HG03442 (cell line): ENCODE data around the gene KCTD16.

Experiments used
- ATAC-seq: cut with Tn5 transposase; IDR thresholded peaks from one replicate; pipeline ENCODE4 v1.9.1; 2021; ENCODE audit warnings: mild to moderate bottlenecking, moderate library complexity; ENCODE audit not compliant: unreplicated experiment

The KCTD16 gene

DNA sequence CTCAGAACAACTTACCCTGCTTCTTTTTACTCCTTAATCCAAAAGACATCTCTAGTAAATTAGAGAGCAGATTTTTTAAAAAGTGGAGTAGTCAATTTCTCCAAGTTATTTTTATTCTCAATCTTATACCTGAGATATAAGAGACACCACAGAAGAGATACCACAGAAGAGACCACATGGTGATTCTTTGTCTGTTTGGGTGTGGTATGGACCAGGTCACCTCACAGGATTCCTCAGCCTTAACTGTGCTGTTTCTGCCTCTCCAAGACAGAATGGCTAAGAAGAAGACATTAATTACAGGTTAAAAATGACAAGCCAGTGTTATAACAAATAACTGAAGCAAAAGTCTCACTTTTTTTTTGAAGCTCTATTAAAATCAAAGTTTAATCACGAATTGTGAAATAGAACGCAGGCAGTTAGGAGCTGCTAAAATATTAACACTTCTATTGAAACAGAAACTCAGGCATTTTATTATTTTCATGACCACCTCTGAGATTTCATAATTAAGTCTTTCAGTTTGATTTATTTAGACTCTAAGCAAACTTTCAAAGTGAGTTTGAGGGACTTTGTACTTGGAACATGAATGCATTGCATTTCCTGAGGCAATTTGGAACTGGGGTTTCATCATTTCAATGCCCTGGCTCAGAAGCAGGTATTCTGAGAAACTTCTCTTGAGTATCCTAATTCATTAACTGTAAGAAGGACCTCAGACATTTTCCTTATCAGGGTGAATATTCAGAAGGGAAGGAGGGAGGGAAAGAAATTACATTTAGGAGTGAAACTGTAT lies 280.7 kb downstream of the KCTD16 start:
- ATAC-seq: no peak

DNA sequence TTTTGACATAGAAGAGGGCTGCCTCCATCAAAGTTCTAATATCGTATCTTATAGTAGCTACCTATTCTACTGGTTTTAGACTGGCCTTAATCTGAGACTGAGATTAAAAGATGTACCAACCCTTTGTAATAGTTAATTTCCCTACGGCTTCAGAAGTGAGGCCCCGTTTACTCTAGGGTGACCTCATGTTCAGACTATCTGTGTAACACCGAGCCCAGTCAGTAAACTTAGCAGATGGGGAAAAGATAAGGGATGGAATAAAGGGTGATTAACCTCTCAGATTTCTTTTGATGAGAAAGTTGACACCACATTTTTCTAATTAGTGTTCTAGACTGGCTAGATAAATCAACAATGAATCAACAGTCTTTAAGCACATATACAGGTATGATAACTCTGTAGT lies 283.1 kb downstream of the KCTD16 start:
- no peak for ATAC-seq

DNA sequence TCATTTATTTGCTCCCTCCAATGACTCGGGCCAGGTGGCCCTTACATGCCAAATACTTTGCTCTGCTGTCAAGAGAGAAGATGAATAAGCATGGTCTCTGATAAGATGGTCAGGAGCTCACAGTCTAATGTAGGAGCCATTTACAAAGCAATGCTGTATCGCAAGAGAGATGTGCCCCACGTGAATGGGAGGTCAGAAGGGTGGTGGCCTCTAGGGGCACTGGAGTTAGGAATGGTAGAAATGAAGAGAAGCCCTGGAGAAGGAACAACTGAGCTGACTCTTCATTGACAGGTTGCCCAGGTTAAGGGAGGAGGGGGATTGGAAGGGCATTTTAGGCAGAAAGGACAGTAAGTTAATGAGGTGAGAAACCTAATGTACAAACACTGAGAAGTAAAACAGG lies 286.5 kb downstream of the KCTD16 start:
- ATAC-seq: no peak

DNA sequence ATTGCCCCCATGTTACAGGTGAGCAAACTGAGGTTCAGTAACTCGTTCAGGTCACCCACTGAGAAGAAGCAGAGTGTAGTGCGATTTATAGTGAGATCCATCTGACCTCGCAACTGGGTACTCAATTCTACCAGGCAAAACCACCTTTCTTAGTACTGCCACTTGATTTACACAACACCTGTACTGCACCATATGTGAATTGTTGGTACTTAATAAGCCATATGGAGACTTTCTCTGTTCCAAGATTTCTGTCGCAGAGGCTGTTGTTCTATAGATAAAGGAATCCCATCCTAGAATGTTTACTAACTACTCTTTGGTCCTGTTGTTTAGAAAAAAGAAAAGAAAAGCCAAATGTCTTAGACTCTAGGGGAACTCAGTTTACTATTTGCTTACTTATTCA lies 287.5 kb downstream of the KCTD16 start:
- ATAC-seq: no peak

DNA sequence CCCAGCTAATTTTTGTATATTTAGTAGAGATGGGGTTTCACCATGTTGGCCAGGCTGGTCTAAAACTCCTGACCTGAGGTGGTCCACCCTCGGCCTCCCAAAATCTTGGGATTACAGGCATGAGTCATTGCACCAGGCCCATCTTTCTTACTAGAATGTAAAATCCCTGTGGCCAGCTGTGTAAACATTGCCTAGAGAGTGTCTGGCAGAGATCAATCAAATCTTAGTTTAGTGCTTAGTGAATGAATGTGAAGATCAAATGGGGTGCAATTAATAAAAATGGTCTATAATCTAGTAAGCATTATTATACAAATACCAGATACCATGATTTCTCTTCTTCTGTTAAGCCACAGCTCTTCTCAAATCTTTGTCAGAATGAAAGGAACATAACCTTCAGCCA lies 289.9 kb downstream of the KCTD16 start:
- no peak for ATAC-seq

DNA sequence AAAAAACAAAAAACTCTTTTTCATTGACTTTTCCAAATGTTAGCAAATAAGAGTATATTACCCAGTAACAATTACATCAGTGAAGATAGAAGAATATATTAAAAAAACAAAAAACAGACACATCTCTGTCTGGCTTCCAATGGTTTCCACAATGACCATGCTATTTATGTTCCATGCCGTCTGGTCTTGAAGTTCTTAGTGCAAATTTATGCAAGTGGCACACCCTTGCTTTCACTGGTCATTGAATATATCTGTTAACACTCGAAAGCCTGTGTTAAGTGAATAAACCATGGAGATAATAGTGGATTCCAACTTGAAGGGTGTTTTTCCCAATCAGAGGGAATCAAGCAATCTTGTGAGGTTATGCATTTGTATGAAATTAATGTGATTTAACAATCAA lies 291.9 kb downstream of the KCTD16 start:
- ATAC-seq: no peak

DNA sequence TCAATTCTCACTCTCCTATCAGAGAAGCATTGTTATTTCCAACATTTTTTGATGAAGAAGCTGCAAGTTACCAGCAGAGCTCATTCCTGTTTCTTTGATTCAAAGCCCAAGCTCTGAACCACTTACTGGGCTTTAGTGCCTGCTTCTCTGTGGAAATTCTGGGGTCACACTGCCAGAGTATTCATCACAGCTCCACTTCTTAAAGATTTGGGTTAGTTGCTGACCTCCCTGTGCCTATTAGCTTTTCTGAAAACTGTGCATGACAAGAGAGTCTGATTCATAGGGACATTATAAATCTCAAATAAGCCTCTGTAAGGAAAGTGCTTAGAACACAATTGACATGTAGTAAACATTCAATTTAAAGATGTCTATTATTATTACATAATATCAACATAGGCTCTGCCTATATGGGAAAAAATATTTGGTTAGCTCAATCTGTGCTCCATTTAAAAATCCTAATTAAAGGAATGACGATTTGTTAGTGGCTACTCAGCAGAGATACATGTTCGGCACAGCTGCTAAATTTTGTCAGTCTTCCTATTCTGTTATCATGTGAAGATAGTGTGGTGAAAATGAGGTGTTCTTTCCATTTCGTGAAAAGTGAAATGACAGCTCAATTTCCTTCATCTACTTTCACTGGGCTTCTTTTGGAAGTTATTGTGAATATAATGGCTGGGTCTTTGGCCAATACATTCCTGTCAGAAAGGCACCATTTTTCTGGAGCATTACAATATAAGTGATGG lies 293.0 kb downstream of the KCTD16 start:
- no peak for ATAC-seq

DNA sequence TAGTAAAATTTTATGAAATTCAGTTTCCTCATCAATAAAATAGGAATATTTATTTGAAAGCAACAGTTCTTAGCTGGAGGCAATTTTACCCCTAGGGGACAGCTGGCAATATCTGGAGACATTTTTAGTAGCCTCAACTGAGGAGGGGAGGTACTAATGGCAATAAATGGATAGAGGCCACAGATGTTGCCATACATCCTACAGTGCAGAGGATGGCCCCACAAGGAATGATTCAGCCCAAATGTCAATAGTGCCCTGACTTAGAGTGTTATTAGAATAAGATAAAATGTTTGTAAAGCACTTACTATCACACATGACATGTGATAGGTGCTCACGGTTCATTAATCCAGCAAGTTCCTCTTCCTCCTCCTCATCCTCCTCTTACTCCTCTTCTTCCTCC lies 293.6 kb downstream of the KCTD16 start:
- no peak for ATAC-seq

DNA sequence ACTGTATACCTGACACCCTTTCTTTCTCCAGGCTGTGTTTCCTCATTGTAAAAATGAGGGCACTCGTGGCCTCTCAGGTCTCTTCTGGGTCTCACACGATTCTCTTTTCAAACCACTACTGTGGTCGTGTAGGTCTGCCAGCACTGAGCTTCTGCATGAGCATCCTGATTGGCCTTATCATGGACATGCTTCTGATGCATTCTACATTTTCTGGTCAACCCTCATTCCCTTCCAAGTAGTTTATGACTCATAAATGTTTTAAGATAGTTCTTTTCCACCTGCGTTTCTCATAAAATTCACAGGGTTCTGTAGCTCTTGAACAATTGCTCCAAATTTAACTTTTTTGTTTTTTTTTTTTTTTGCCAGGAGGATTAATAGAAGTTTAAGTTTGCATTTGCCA lies 294.8 kb downstream of the KCTD16 start:
- ATAC-seq: no peak

DNA sequence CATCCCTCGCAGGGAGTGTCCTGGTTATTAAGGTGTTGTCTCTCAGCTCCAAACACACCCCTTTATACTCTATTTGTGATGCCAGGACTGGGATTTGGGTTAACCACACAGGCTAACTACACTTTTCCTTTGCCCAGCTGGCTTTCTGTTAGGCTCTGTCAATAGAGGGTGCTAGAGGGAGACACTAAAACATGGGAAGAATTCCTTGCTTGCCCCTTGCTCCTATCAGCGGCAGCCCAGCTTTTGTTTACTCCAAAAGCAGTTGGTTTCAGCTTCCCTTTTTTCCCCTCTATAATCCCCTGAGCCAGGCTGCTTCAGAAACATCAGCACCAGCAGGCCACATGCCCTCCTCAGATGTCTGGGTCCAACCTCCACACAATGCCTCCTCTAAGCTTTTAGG lies 297.1 kb downstream of the KCTD16 start:
- no peak for ATAC-seq

DNA sequence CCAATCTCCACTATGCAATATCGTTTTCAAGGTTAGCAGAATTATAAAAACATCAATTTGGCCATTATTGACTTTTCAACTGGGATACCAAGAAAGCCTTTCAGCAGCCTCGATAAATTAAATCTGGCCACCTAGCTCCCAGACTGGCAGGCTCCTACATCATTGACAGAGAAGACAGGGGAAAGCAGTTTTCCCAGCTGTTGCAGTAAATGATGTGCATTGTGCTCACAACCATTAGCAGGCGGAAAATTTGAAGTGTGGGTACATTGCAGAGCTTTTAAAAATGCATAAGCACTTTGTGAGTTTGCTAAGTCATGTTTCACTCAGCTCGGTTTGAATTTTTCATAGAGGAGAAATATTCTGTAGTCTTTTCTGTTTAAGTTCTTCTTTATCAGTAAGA lies 297.9 kb downstream of the KCTD16 start:
- ATAC-seq: no peak

DNA sequence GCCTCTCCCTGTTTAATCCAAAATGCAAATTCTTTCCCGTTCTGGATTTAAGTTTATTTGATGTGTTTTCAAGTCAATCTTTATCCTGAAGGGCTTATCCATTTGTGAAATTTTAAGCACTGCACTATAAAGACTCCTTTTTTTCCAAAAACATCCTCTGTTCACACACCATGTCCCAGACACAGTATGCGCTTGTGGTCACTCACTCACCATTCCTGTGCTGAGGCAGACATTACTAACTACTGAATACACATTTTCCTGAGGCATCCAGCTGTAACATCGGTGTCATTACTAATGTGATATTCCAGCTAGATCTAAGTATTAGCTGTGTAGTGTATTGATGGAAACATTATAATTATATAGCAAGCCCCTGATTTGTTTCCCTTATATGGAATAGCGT lies 298.4 kb downstream of the KCTD16 start:
- ATAC-seq: no peak

DNA sequence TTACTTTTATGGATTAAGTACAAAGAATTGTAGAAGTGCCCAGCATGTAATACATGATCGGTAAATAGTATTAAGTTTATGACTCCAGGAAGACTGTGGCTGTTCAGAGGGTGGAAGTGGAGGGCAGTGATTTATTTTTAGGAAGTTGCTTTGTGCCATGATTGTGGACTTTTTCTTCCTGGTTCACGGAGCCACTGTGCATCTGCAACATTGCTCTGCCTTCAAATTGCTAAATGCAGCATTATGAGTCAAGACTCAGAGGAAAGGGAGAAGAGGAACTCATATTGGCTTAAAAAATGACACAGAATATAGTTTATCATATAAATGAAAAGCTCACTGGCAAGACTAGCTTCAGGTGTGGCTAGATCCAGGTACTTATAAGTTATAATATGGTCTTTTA lies 301.5 kb downstream of the KCTD16 start:
- ATAC-seq: no peak

DNA sequence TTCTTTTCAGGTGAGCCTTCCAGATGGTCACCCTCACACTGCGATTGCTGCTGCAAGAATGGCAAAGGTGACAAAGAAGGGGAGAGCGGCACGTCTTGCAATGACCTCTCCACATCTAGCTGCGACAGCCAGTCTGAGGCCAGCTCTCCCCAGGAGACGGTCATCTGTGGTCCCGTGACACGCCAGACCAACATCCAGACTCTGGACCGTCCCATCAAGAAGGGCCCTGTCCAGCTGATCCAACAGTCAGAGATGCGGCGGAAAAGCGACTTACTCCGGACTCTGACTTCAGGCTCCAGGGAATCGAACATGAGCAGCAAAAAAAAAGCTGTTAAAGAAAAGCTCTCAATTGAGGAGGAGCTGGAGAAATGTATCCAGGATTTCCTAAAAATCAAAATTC lies 303.0 kb downstream of the KCTD16 start:
- no peak for ATAC-seq

DNA sequence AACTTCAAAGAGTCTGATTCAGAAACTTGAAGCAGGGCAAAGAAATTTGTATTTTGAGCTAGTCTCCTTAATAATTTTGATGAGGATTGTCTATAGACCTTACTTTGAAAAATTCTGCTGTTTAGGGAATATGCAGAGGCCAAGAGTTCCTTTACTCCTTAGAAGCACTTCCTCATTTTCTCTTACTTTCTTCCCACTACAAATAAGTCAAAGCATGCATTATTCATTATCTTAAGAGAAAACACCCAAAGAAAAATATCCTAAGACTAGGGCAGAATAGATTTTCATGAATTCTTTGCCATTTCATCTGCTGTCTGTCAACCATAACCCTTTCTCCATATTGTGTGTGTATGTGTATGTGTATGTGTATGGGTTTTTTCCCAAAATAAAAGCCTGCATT lies 307.9 kb downstream of the KCTD16 start:
- no peak for ATAC-seq

DNA sequence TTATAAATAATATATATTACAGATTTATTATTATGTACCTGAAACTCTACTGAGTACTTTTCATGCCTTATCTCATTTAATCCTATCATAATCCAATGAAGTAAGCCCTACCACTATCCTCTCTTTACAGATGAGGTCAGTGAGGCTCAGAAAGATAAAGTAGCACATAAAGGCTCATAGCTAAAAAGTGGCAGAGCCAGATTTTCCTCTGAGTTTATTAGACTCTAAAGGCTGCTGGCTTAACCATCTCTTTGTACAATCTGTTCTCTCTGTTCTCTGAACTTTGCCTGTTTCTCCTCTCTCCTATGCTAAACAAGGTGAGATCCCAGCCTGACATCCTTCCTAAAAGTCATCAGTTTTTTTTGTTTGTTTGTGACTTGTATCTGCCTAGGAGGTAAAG lies 311.2 kb downstream of the KCTD16 start:
- no peak for ATAC-seq

DNA sequence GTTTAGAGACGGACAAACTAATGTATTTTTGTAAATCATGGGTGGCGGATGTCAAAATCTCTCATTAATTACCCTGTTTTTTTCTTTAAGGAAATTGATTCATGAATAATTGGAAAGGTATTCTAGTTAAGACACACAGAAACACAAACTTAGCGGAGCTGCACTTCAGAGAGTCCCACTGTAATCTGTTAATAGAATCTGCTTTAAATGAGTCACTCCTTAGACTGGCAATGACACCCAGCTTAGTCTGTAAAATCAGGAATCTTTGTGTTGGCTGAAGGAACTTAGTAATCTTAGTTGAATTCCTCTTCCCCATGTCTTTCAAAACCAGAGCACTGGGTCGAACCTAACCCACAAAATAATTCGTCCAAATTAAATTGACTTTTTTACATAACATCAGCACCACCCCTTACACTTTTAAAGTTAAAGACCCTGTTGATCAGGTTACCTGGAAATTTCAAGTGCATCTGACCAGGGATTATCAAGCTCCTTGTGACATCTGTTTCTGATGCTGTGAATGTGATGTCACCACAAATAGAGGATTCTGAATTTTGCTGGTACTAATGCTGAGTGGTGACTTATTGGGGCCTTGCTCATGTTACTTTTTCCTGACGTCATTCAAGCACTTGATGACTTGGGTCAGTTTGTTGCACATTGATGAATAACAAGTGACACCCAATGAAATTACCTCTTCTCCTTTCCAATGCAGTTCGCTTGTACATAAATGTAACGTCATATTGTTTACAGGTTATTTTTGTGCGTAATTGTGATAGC lies 313.6 kb downstream of the KCTD16 start:
- no peak for ATAC-seq

DNA sequence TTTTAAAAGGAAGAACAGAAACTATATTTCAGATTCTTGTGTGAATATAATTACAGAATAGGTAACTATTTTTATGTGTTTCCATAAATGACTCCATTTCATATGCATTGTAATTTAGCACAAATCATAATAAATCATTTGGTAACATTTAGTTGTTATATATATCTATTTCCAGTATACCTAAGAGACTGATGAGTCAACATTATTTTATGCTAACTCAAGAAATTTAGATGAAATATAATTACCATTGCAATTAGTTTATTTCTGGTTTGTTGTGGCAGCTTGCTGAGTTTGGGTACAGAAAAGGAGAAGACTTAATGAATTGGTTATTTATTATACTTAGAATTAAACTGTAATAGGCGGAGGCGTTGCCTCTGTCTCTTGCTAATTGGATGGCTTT lies 314.9 kb downstream of the KCTD16 start:
- no peak for ATAC-seq

DNA sequence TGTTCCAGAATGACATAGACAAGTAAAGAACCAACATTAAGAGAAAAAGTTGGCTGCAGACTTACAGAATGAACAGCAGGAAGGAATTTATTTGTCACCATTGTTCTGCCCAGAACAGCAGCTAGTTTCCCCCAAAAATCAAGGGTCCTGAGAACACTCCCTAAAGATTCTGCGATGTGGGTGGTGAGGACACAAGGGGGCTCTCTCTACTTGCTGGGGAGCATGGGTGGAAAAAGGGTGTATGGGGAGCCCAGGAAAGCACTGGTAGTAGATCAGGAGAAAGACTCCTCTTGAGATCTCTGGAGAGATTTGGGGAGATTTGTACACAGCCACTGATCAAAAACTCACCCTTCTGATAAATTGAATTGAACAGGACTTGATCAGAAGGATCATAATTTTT lies 316.5 kb downstream of the KCTD16 start:
- ATAC-seq: no peak

DNA sequence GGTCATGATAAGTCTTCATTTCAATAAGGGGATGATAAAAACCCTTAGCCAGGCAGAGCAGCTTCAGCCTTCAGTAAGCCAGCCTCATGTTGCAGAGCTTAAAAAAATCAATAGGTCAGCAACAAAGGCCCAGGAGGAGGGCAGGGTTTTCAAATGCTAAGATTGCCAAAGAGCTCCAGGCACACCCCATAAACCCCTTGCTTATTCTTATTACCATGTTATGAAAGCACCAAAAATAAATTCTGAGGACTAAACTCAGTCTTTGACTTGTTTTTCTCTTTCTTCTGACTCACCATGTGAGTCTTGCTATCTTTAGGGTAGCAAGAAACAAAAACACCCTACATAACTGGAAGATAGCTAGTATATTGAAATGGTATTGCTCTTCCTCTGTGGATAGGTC lies 317.1 kb downstream of the KCTD16 start:
- no peak for ATAC-seq

DNA sequence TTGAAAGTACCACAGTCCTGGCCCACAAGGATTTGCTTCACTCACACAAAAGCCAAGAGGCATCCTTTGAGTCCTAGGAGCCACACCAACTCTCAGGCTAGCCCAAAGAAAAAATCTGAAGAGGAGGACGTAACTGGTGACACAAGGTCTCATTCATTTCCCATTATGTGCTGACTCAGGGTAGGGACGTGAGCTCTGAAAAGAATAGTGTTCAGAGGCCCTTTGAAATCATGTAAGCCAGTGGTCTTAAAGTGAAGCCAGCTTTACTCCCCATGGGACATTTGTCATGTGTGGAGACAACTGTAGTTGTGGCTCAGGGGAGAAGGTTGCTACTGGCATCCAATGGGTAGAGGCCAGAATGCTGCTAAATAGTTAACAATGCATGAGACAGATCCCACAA lies 332.4 kb downstream of the KCTD16 start:
- ATAC-seq: no peak
